Prostate gland (tissue), 2 donors: ENCODE results near the gene TUBG1.

ENCODE experiments used
- CTCF ChIP-seq, 4 experiments: fragments of 200-600 bp in 2 of 4; fragments of 450-650 bp in 2 of 4; sonication (generic) in 2 of 4; IDR thresholded peaks; 1 replicate in 3 of 4; 2 replicates in 1 of 4; pipeline ENCODE4 v1.5.1; 2016 to 2019; ENCODE audit warnings: antibody characterized with exemption in 4 of 4, mild to moderate bottlenecking in 2 of 4, moderate library complexity in 2 of 4
- POLR2A ChIP-seq: fragments of 450-650 bp; IDR thresholded peaks from one replicate; pipeline ENCODE4 v1.6.1; 2016; ENCODE audit warnings: antibody characterized with exemption, mild to moderate bottlenecking
- POLR2AphosphoS5 ChIP-seq: sonication (generic); formaldehyde crosslinking; IDR thresholded peaks from one replicate; pipeline ENCODE4 v1.6.1; 2017; ENCODE audit warnings: antibody characterized with exemption

DNA sequence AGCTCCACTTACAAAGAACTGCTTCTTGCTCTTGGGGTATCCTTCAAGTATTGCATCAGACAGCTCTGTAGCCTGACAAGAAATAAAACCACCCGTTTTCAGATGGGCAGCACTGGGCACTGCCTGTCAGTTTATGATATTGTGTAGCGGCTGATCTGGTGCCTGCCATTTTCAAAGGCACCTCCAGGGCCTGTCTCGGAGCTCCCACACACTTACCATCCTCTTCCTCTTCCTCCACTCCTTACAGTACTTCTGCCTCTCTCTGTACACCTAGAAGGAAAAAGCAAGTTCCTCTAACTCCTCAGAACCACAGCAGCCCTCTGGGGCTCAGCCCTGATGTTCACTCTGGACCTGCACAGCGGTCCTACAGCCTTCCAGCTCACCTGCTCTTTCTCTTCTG, 36.4 kb upstream of the TUBG1 start:
- TF ChIP-seq CTCF (IDR thresholded peaks at IDR 0.05) (no peak), POLR2A (no peak), POLR2AphosphoS5 (no peak)
